CD4-positive, alpha-beta T cell (primary cell): Measurements from ENCODE around the gene FYCO1. TPM values are rescaled to one million over a fixed set of nuclear protein-coding genes. Genes with fewer than 3 reads are reported as not detected.
"Not testable (repeated sequence)": the region's sequence is repeated elsewhere in the genome, so short reads cannot be mapped to it uniquely, and the experiment has no call there.

Source experiments
- ATAC-seq: fragments of 200-7000 bp; cut with Tn5 transposase; one replicate; pipeline ENCODE4 v1.10.0; 2022; ENCODE audit warnings: mild to moderate bottlenecking; ENCODE audit not compliant: poor library complexity
- CTCF ChIA-PET: fragments of 350-600 bp; sonication (Branson Sonifier 250); formaldehyde crosslinking; loops from one replicate; lab custom pipeline; 2021; ENCODE audit warnings: antibody characterized with exemption, inconsistent platforms; lab: Charles Lee
- POLR2A ChIA-PET: fragments of 350-600 bp; sonication (Branson Sonifier 250); formaldehyde crosslinking; loops from one replicate; lab custom pipeline; 2021; ENCODE audit warnings: antibody characterized with exemption, inconsistent platforms; lab: Charles Lee
- DNase-seq, 14 experiments: peaks; one replicate each; pipeline ENCODE4 v3.0.0-alpha.2; 2013 to 2020; ENCODE audit warnings: mixed read lengths in 2 of 14
- H3K27ac ChIP-seq, 2 donors: one replicate each; pipeline versions ENCODE4 v1.5.1 to v1.7.0; 2013; ENCODE audit warnings: low read length in 2 of 2, low read depth in 1 of 2, mild to moderate bottlenecking in 1 of 2
- H3K27me3 ChIP-seq, 2 experiments: 1 replicate in 1 of 2; 2 replicates in 1 of 2; pipeline versions ENCODE4 v1.6.1 to v1.7.0; 2013; ENCODE audit warnings: low read length in 2 of 2, control low read depth in 1 of 2, mild to moderate bottlenecking in 1 of 2, moderate library complexity in 1 of 2; ENCODE audit not compliant: insufficient read depth in 2 of 2, control insufficient read depth in 1 of 2
- H3K36me3 ChIP-seq: one replicate; pipeline ENCODE4 v1.6.1; 2013; ENCODE audit warnings: low read length, control low read depth; ENCODE audit not compliant: insufficient read depth
- H3K4me1 ChIP-seq: one replicate; pipeline ENCODE4 v1.6.1; 2013; ENCODE audit warnings: low read length, control low read depth; ENCODE audit not compliant: insufficient read depth
- H3K4me3 ChIP-seq: one replicate; pipeline ENCODE4 v1.5.1; 2013; ENCODE audit warnings: mild to moderate bottlenecking, low read length, moderate library complexity
- H3K9me3 ChIP-seq, 2 experiments: 1 replicate in 1 of 2; 2 replicates in 1 of 2; pipeline versions ENCODE4 v1.6.1 to v1.7.0; 2013; ENCODE audit warnings: low read length in 2 of 2, mild to moderate bottlenecking in 2 of 2, control low read depth in 1 of 2, moderate library complexity in 1 of 2; ENCODE audit not compliant: control insufficient read depth in 1 of 2, insufficient read depth in 1 of 2
- H3K27ac Mint-ChIP-seq: one replicate; pipeline ENCODE4 v1.8.0; 2020; ENCODE audit warnings: mixed read lengths
- H3K27me3 Mint-ChIP-seq: one replicate; pipeline ENCODE4 v1.8.0; 2021; ENCODE audit warnings: mixed read lengths
- H3K36me3 Mint-ChIP-seq: one replicate; pipeline ENCODE4 v1.8.0; 2021; ENCODE audit warnings: low read depth, mixed read lengths
- H3K4me1 Mint-ChIP-seq: one replicate; pipeline ENCODE4 v1.8.0; 2021; ENCODE audit warnings: low read depth, mixed read lengths
- H3K4me3 Mint-ChIP-seq: one replicate; pipeline ENCODE4 v1.8.0; 2020; ENCODE audit warnings: mild to moderate bottlenecking, mixed read lengths
- H3K9me3 Mint-ChIP-seq: one replicate; pipeline ENCODE4 v1.8.0; 2020; ENCODE audit warnings: mixed read lengths
- intact Hi-C, 2 experiments: fragments of 100-400 bp; cut with DNase I in 1 of 2; cut with micrococcal nuclease in 1 of 2; formaldehyde crosslinking; loops; one replicate each; pipeline versions ENCODE4 v1.15.1 to v1.9.0; 2023 to 2025; cut with DNase I, micrococcal nuclease
- polyA plus RNA-seq, 2 donors: library from polyadenylated mRNA; unstranded; fragments of 120-200 nt; gene quantifications; one replicate each; pipeline ENCODE4 v1.2.1, GENCODE V29; 2013
- total RNA-seq, 174 experiments: library from RNA in 2 of 174; stranded (reverse) in 2 of 174; gene quantifications; one replicate each; pipeline ENCODE4 v1.2.3 and lab custom pipeline; 2021 to 2026
- TF ChIP-seq, protein P1 (sequence below): fragments of 200-600 bp; IDR thresholded peaks from one replicate; pipeline ENCODE4 v1.8.0; 2022; ENCODE audit warnings: antibody characterized with exemption, mild to moderate bottlenecking

FYCO1 gene
- total RNA-seq = 10 to 100 TPM; 17.4 to 20.1 TPM
- 18.8 TPM for polyA plus RNA-seq (2013, experiment 1 of 2)
- 18.3 TPM for polyA plus RNA-seq (2013, experiment 2 of 2)
- 17.8 to 195 (median 82.8) reads per million in 172 experiments for total RNA-seq (lab: John Stamatoyannopoulos, UW)

DNA sequence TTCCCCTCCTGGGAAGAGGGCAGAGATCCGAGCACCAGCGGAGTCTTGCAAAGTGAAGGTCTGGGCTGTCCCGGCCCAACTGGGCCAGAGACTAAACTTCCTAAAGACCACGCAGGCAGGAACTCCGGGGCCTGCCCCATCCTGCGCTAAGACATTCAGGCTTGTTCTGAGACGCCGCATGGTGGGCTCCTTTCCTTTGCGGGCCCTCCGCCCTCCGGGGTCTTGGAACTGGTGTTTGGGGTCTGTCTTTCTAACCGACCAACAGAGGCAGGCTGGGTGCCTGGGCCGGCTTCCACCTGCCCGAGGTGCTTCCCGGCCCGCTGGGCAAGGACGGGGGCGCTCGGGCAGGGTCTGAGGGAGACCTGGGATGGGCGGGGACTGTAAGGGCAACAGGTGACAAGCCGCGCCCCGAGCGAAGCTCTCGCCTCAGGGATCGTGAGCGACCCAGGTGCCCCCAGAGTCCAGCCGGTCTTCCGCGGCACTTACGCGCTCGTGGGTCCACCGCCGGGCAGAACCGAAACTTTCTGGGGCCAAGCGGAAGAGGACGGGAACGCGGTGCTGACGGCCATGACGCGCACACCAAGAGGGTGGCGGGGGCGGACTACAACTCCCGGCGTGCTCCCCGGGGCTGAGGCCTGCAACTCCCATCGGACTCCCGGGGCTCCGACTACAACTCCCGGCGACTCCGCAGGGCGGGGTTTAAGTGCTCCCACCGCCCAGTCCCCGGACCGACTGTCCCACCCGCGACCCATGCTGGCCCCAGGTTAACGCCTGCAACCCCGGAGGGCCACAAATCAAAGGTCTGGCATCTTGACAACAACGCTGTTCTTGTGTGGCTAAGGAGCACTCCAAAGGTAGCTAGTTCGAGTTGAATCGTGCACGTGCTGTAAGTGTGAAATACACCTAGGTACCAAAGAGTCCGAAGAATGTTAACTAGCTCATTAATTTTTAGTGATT, at the start of gene FYCO1:
TSS of gene FYCO1 (minus strand) at position 589 of the 957 bp plus-strand sequence. CDS start 10,914 bp downstream, outside the sequence.
- Histone ChIP-seq H3K9me3 (no peaks in the 10 kb centered on the region), H3K27me3 (no peaks in the 10 kb centered on the region), H3K27ac (peak within 1 kb of the TSS; percentile 75 to 90), H3K4me1 (peaks cover 50% of the 10 kb centered on the region), H3K36me3 (peaks cover 8% of the 10 kb centered on the region), H3K4me3 (peak within 1 kb of the TSS; percentile 87)
- no peaks in the 10 kb centered on the region for H3K9me3 Mint-ChIP-seq
- TF ChIP-seq, protein P1, sequence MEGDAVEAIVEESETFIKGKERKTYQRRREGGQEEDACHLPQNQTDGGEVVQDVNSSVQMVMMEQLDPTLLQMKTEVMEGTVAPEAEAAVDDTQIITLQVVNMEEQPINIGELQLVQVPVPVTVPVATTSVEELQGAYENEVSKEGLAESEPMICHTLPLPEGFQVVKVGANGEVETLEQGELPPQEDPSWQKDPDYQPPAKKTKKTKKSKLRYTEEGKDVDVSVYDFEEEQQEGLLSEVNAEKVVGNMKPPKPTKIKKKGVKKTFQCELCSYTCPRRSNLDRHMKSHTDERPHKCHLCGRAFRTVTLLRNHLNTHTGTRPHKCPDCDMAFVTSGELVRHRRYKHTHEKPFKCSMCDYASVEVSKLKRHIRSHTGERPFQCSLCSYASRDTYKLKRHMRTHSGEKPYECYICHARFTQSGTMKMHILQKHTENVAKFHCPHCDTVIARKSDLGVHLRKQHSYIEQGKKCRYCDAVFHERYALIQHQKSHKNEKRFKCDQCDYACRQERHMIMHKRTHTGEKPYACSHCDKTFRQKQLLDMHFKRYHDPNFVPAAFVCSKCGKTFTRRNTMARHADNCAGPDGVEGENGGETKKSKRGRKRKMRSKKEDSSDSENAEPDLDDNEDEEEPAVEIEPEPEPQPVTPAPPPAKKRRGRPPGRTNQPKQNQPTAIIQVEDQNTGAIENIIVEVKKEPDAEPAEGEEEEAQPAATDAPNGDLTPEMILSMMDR = no peak
- H3K4me3 Mint-ChIP-seq = peak within 1 kb of the TSS; percentile 94
- peak within 1 kb of the TSS; percentile 92 for H3K27ac Mint-ChIP-seq
- POLR2A ChIA-PET = interaction anchor here (0.6 to 4.7 kb wide), 9 partner anchors 19 to 544 kb away, joined by 3 to 42 read pairs (median 7); partner anchors contain the start of gene CXCR6
- CTCF ChIA-PET = interaction anchor here (1.2 to 1.6 kb wide), 3 partner anchors 57 to 84 kb away, joined by 3 to 4 read pairs (median 3); no protein-coding TSS in a partner anchor
- H3K4me1 Mint-ChIP-seq = peaks cover 51% of the 10 kb centered on the region
- peaks cover 14% of the 10 kb centered on the region for H3K36me3 Mint-ChIP-seq
- no peaks in the 10 kb centered on the region for H3K27me3 Mint-ChIP-seq
- DNase-seq = peak; percentile 78 to 94 (median 84)
- ATAC-seq = peak; percentile 84
- intact Hi-C loops = loop anchor here (1.0 to 5.0 kb wide), 5 partner anchors 15 to 153 kb away; partner anchors contain the start of gene LZTFL1 (in 1 of the 2)

DNA sequence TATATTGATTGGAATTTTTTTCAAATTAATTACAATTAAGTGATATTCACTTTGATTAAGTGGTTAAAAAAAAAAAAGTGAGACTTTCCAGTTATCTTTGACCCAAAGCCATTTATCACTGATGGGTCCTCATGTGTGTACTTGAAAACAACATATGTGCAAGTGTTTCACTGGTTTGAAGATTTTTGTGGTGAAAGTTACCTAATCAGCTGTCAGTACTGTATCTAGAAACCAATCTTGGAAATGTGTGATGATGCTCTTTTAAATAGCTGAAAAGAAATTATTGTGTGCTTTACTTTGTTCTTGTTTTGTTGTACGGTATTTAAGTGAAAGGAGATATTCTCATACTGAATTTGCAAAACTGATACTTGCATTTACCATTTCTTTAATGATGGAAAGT, 43.3 kb upstream of the FYCO1 start:
- TF ChIP-seq, protein P1 = no peak
- H3K27ac ChIP-seq = no peak overlapping the region

DNA sequence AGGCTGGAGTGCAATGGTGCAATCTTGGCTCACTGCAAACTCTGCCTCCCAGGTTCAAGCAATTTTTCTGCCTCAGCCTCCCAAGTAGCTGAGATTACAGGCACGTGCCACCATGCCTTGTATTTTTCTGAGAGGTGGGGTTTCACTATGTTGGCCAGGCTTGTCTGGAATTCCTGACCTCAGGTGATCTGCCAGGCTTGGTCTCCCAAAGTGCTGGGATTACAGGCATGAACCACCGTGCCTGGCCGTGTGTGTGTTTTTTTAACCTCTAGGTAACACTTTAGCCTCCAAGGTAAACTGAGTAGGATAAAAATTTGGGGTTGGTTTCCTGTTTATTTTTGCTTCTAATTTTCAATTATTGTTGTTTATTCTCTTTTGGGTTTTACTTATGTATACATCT, 42.4 kb upstream of the FYCO1 start:
- H3K4me3 Mint-ChIP-seq, H3K27ac ChIP-seq, H3K27me3 Mint-ChIP-seq, H3K27me3 ChIP-seq, CTCF ChIA-PET, H3K36me3 ChIP-seq, POLR2A ChIA-PET, H3K9me3 ChIP-seq, H3K4me1 ChIP-seq, H3K4me1 Mint-ChIP-seq, ATAC-seq, DNase-seq, H3K27ac Mint-ChIP-seq, H3K4me3 ChIP-seq, H3K36me3 Mint-ChIP-seq, H3K9me3 Mint-ChIP-seq: not testable (repeated sequence)
- intact Hi-C loops = loop anchor here in 1 of 2 experiments (5.0 kb wide), 1 partner anchor 39 kb away; no protein-coding TSS in a partner anchor

More for the DNA sequence above, 43.3 kb upstream of the FYCO1 start:
- Mint-ChIP-seq H3K4me3 (no peak overlapping the region), H3K9me3 (peaks cover 2% of the 10 kb centered on the region), H3K27me3 (no peaks in the 10 kb centered on the region), H3K36me3 (no peaks in the 10 kb centered on the region), H3K27ac (no peak overlapping the region), H3K4me1 (no peaks in the 10 kb centered on the region)
- ATAC-seq (no peak), DNase-seq (no peak)
- ChIA-PET POLR2A (no interaction called here), CTCF (no interaction called here)
- Histone ChIP-seq H3K27me3 (no peaks in the 10 kb centered on the region), H3K4me3 (no peak overlapping the region), H3K36me3 (no peaks in the 10 kb centered on the region), H3K4me1 (no peaks in the 10 kb centered on the region), H3K9me3 (no peaks in the 10 kb centered on the region)
- intact Hi-C loops = loop anchor here in 1 of 2 experiments (5.0 kb wide), 1 partner anchor 38 kb away; no protein-coding TSS in a partner anchor
